GM18951 (cell line): ENCODE results near the gene AOPEP.

Experiments used
- POLR2A ChIP-seq: IDR thresholded peaks from 4 replicates; pipeline ENCODE4 v1.6.1; 2011; ENCODE audit warnings: mild to moderate bottlenecking; ENCODE audit not compliant: insufficient read length, insufficient read depth; ENCODE audit errors: extremely low read depth
- in situ Hi-C: fragments of 300-500 bp; cut with MboI; formaldehyde crosslinking; loops from one replicate; pipeline ENCODE4 v1.12.0; 2022; ENCODE audit warnings: low sequenced_read_pairs, mixed read lengths, inconsistent platforms; ENCODE audit not compliant: unreplicated experiment

AOPEP gene

DNA sequence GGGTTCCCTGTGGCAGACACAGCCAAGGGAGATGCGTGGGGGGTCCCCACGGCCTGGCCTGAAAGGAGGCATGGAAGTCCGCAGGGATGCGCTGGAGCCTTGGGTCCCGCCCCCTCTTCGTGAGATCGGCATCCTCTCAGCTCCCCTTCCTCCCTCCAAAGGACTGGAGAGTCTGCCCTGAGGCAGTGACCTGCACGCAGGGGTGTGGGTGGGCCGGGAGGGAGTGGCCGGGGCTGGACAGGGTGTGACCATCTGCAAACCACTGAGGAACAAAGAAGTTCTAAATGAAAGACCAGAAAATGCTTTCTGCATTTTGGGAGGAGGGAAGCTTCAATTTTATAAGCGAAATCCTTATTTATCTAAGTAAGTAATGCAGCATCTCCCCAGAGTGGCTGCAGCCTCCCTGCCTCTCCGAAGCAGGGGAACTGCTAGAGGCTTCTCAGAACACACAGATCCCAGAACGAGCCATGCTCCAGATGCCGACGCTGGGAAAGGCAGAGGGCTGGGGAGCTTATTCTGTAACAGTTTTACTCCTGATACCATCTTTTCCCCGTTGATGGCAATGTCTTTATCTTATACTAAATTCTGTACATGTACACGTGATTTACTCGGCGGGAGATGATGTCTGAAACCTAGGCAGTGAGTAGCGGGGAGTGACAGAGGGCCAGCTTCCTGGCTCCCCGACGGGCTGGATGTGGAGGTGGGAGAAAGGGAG lies 369.3 kb downstream of the AOPEP start:
- no peak for TF ChIP-seq POLR2A
- in situ Hi-C loops = no loop called here

DNA sequence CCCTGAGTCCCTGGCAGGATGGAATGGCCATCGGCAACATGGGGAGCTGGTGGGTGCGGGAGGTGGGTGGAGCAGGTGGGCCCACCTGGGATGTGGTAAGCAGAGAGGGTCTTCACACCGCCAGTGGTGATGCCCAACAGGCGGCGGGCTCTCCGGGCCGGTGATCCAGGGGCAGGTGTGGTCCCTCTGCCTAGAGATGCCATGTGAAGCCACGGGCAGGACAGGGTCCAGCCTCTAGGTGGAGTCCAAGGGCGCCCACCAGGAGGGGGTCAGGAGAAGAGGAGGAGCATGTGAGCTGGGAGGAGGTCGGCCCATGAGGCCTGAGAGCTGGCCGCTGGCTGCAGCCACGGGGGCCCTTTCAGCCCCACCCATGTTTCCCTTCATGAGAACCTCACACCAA lies 369.9 kb downstream of the AOPEP start:
- no peak for TF ChIP-seq POLR2A
- in situ Hi-C loops = no loop called here

DNA sequence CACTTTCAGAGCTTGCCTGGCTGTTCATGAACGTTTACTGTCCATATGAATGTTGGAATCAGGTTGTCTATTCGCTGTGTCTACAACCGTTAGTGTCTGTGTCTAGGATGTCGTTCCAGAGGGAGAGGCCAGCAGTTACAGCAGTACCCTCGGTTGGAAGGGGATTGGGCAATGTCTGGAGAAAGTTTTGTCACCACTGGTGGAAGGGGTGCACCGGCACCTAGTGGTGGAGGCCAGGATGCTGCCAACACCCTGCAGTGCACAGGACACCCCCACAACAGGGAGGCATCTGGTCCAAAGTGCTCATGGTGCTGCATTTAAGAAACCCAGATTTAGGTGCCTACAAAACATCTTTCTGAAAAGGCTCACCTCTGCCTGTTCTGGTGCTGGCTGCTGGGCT lies 370.3 kb downstream of the AOPEP start:
- no peak for TF ChIP-seq POLR2A
- in situ Hi-C loops = no loop called here

DNA sequence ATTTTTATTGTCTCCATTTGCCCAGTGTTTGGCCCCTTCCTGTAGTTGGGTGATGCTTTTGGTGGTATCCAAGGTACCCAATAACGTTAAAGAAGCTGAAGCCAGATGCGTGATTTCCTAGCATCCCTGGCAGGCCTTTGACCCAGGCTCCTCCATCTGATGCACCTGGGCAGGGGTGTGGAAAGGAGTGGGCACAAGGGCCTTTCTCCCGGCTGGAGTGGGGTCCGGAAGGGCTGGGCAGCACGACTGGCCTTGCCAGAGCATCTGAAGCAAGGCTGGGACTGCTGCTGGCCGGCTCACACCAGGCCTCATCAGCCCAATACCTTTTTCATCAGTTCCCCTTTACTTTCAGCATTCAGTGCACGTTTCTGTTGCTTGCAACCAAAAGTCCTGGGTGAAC lies 370.8 kb downstream of the AOPEP start:
- no peak for TF ChIP-seq POLR2A
- in situ Hi-C loops = no loop called here

DNA sequence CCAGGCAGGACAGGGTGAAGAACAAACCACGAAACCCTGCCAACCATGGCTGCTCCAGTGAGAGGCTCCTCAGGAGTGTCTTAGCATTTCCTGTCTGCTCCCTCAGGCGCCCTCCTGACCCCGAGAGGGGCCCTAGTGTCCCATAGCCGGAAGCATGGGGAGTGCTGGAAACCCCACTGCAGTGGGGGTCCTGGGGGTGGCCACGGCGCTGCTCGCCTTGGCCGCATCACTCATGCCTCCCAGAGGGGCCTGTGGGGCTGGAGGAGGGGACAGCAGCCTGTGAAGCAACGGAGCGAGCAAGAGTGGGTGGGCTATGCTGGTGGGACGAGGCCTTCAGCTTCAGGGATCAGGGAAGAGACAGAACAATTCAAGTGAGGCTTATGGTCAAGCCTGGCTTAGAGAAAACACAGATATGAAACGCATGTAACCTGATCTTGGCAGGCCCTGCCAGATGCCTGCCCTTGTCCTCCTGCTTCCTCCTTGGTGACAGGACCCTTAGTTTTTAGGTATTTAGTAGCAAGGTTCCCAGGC lies 372.0 kb downstream of the AOPEP start:
- no peak for TF ChIP-seq POLR2A
- in situ Hi-C loops = no loop called here

DNA sequence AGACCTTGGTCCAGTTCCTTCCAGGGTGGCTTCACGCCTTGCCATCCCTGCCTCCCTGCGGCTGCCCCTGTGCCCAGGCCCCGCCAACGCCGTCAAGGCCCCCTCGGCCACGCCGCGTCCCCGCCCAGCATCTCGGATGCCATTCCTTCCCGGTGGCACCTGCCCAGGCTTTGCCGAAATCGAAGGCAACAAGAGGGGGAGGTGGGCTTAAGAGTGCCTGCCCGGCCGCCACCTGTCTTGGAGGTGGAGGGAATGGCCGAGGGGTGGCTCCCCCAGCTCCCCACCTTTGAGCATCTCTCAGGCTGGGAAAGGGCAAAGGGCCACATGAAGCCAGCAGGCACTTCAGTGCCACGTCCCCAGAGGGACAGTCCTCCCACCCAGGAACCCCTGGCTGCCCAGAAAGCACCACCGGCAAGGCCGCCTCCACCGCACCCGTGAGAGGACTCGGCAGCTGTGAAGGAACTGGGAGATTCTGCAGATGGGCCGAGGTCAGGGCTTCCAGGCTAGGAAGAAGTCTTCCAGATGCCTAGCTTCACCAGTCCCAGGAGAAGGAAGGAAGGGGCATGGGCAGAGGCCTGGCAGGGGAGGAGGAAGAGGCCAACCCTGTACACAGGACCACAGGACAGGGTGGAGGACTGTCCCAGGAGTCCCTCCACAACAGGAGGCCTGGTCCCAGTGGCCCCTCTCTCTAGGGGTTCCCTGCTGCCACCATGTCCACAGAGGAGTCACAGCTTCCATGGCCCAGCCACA lies 373.0 kb downstream of the AOPEP start:
- TF ChIP-seq POLR2A = no peak
- in situ Hi-C loops = no loop called here

DNA sequence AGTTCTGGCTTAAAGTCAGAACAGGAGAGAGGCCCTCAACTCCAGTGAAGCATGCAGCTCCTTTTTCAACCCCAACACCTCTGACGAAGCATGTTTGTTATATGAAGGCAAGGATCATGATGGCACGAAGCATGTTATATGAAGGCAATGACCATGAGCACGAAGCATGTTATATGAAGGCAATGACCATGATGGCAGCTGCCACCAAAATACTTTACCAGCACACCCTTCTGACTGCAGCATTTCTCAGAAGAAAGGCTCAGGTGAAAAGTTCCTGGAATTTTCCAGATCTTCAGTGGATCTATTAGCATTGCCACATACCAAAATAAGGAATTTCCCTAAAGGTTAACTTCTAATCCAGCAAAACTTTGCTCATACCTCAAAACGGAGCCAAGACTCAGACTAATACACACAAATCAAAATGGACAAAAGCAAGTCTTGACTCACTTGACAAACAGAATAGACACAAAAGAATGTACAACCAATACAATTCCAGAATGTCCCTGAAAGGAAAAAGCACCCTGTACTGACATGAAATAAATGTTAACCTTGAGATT lies 373.6 kb downstream of the AOPEP start:
- in situ Hi-C loops = no loop called here
- TF ChIP-seq POLR2A = no peak

DNA sequence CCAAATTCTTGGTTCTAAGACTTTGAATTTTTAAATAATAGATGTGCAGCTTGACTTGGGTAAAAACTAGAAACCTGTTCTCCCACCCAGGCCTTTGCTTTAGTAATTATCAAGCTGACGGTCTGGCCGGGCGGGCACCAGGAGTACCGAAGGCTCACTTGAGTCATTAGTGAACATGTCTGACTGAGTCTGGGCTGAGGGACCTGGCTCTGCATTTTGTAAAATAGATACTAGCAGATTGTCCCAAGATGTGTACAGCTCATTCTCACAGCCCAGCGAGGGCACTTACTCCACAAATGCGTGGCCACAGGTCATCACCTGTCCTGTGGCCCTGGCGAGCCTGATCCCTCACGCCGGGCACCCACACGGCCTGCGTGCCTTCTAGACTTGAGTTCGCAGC lies 374.8 kb downstream of the AOPEP start:
- in situ Hi-C loops = no loop called here
- TF ChIP-seq POLR2A = no peak

DNA sequence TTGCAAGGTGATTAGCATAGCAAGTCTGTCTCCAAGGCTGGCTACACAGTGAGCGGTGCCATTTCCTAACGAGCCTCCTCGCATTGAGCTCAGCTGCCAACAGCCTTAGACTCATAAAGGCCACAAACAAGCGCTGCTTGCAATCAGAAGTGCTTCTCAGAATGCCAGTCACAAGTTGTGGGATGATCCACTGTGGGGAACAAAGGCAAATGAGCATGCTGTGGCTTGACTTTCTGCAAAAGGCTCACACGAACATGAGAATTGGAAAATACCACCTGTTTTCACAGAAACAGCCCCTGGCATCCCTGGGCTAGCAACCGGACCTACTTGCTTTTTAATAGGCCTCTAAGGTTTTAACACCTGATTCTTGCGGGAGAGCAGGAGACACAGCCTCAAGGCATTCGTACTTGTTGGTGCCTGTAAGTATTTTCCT lies 375.5 kb downstream of the AOPEP start:
- in situ Hi-C loops = no loop called here
- no peak for TF ChIP-seq POLR2A

DNA sequence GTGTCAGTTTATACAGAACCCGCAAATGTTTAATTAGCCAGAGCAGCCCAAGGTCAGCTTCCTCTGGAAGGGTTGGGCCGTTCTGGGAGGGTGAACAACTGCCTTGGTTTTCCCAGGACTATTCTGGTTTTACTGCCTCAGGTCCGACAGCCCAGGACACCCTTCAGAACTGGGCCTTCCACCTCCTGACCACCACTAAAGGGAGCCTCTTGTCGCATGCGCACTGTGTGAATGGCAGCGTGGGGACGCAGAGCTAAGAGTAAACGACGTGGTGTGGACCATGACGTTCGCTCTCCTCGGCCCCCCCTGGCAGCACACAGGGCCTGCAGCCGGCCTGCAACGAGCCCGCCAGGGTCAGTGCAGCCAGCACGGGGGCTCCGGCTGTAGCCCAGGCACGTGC lies 376.1 kb downstream of the AOPEP start:
- TF ChIP-seq POLR2A = no peak
- in situ Hi-C loops = no loop called here

DNA sequence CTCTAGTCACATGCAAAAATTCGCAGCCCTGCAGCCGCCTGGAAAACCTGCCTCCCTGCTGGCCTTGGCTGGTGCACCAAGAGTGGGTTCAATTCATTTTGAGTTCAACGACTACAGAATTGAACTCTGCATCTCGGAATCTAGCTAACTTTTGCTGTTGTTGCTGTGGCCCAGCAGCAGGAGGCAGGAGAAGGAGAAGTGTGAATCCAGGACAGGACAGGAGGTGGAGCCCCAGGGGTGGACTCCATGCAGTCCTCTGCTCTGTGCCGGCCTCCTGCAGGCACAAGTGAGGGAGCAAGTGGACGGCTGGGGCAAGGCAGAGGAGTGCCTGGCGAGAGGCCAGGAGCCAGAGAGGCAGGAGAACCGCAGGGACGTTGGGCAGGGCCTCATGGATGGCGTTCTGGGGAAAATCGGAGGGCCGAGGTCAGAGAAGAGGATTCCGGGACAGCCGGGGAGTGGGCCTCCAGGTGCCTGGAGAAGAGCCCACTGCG lies 376.8 kb downstream of the AOPEP start:
- in situ Hi-C loops = no loop called here
- no peak for TF ChIP-seq POLR2A

DNA sequence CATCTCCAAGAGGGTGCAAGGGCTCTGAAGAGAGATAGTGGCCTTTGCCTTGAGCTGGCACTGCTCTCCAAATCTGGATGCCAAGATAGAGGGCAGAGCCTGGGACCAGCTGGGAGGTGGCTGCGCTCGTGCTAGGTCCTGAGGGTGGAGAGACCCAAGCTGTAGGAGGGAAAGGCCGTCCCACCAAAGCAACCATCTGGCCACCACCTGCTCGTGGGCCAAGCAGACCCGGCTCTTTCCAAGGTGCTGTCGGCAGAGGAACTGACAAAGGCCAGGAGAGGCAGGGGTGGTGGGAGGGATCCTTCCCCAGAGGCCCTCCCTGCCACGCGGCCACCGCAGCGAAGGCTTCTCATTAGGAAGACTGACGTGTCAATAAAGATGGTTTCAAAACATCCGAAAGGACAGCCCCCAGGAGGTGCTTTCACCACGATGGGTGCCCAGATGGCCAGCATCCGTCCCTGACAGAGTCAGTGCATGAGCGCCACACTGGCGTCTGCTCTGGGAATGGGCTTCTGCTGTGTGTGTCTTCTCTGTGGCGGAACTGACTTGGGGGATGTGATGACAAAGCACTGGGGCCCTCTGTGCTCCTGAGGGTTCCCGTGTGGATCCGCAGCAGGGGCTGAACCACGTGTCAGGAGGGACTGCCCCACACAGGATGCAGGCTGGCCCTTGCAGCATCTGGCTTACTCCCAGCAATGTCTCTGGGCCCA lies 377.5 kb downstream of the AOPEP start:
- in situ Hi-C loops = no loop called here

DNA sequence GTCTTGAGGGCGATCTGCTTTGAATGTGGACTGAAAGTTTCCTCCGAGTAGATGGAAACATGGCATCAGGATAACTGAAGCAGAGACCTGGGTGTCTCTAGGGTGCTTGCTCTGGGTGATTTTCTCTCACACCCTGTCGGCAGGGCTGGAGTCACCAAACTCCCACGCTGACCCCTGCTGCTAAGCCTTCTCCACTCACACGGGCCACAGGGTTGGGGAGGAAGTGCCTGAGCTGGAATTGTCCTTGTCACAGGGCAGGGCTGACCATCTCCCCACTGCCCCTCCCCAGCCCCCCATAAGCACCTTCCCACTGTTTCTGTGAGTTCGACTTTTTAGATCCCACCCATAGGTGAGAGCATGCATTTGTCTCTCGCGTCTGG lies 378.1 kb downstream of the AOPEP start:
- TF ChIP-seq POLR2A = no peak
- in situ Hi-C loops = no loop called here

More for the DNA sequence above, 377.5 kb downstream of the AOPEP start:
- TF ChIP-seq POLR2A = no peak

DNA sequence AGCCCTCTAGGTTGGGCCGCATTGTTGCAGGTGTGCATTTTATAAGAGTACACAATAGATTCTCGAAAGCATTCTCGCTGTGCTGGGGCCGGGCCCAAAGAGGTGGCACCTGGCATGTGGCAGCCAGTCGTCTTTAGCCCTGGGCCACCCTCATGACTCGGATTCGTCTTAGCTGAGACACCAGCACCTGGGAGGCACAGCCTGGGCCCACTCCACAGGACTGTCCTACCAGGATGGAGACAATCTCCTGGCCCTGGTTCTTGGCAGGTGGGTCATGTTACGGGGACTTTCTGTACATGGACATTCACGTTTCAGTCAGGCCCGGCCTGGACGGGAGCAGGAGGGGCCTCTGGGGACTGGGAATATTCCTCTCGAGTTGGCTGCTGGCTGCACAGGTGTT lies 378.5 kb downstream of the AOPEP start:
- in situ Hi-C loops = no loop called here
- TF ChIP-seq POLR2A = no peak
